HFF-Myc (cell line): ENCODE results near the gene SLC35F2.
"Not testable (repeated sequence)": the region's sequence is repeated elsewhere in the genome, so short reads cannot be mapped to it uniquely, and the experiment has no call there.

ENCODE experiments used
- DNase-seq: peaks from one replicate; pipeline ENCODE4 v3.0.0-alpha.2; 2011; ENCODE audit warnings: low read depth; ENCODE audit errors: extremely low read depth
- H3K4me3 ChIP-seq: replicated peaks from 2 replicates; pipeline ENCODE4 v1.5.1; 2011; ENCODE audit warnings: low read depth, mild to moderate bottlenecking, control low read depth, low read length
- CTCF ChIP-seq: IDR thresholded peaks from 2 replicates; pipeline ENCODE4 v1.5.1; 2012; ENCODE audit warnings: mild to moderate bottlenecking, low read depth, low read length, control low read depth; ENCODE audit errors: missing control alignments

The SLC35F2 gene

GRCh38 chr11:107860688-107861087, 2.1 kb upstream of the SLC35F2 start:
- H3K4me3 ChIP-seq = no peak overlapping the region
- no peak for TF ChIP-seq CTCF
- no peak for DNase-seq

- peak overlapping the region; percentile 94 for H3K4me3 ChIP-seq
- DNase-seq = not testable (repeated sequence)
Measured at GRCh38 chr11:107860240-107860620, 1.6 kb upstream of the SLC35F2 start.

- peak overlapping the region; percentile 94 for H3K4me3 ChIP-seq
- no peak for DNase-seq
- TF ChIP-seq CTCF = no peak
Measured at GRCh38 chr11:107859459-107860239, 1.1 kb upstream of the SLC35F2 start.

GRCh38 chr11:107857550-107858216, 904 bp downstream of the SLC35F2 start:
- TF ChIP-seq CTCF = no peak
- DNase-seq = no peak
- peak overlapping the region; percentile 94 for H3K4me3 ChIP-seq

GRCh38 chr11:107856981-107857517, 1.5 kb downstream of the SLC35F2 start:
- peak overlapping the region; percentile 94 for H3K4me3 ChIP-seq
- no peak for DNase-seq
- TF ChIP-seq CTCF = no peak

GRCh38 chr11:107856180-107856980, 2.2 kb downstream of the SLC35F2 start:
- TF ChIP-seq CTCF = no peak
- no peak for DNase-seq
- peak overlapping the region; percentile 94 for H3K4me3 ChIP-seq

- H3K4me3 ChIP-seq = no peak overlapping the region
- TF ChIP-seq CTCF = no peak
- no peak for DNase-seq
Measured at GRCh38 chr11:107853070-107853469, 5.5 kb downstream of the SLC35F2 start.
